HCT116 (cell line): Measurements from ENCODE around the gene TRIM66. TPM values are rescaled to one million over a fixed set of nuclear protein-coding genes. Genes with fewer than 3 reads are reported as not detected.

Source experiments
- ATAC-seq: fragments of 200-7000 bp; cut with Tn5 transposase; 2 replicates; pipeline ENCODE4 v1.9.1; 2020; ENCODE audit warnings: mild to moderate bottlenecking, moderate library complexity
- BruUV-seq: library from RNA; stranded (reverse); fragments of 400-500 nt; replicated peaks from 2 replicates; lab custom pipeline; 2021; lab: Mats Ljungman, UMichigan
- CTCF ChIA-PET: fragments of 300-600 bp; sonication (Branson Sonifier 250); formaldehyde crosslinking; loops from one replicate; lab custom pipeline; 2021; ENCODE audit warnings: antibody characterized with exemption; lab: Charles Lee
- POLR2A ChIA-PET: fragments of 300-600, 350-600 bp; sonication (Branson Sonifier 250); formaldehyde crosslinking; loops from one replicate; lab custom pipeline; 2021; ENCODE audit warnings: antibody characterized with exemption; lab: Charles Lee
- RAD21 ChIA-PET, 2 experiments: fragments of 300-600 bp; sonication (Branson Sonifier 250); formaldehyde crosslinking; loops; one replicate each; lab custom pipeline; 2023; ENCODE audit warnings: low total read pairs in 2 of 2; ENCODE audit not compliant: uncharacterized antibody in 2 of 2, unreplicated experiment in 2 of 2, low non-redundant PET in 1 of 2; lab: Charles Lee
- DNase-seq: peaks from one replicate; pipeline ENCODE4 v3.0.0-alpha.2; 2010; ENCODE audit warnings: low read depth, low spot score
- H2AFZ ChIP-seq: fragments of 200-600 bp; shearing (Covaris generic), sonication (generic); 2 replicates; pipeline ENCODE4 v1.6.1; 2017; ENCODE audit warnings: low read depth, mixed run types, mixed read lengths, antibody characterized with exemption, low read length; ENCODE audit not compliant: poor library complexity, severe bottlenecking
- H3K27ac ChIP-seq: 2 replicates; pipeline ENCODE4 v1.5.1; 2012; ENCODE audit warnings: low read depth, low read length
- H3K27me3 ChIP-seq: fragments of 200-600 bp; sonication (generic); 2 replicates; pipeline ENCODE4 v1.6.1; 2016; ENCODE audit warnings: mixed run types, low read length, mixed read lengths; ENCODE audit not compliant: insufficient read depth
- H3K36me3 ChIP-seq, 2 experiments: fragments of 200-500 bp in 1 of 2; fragments of 200-600 bp in 1 of 2; sonication (Bioruptor generic) in 1 of 2; sonication (generic) in 1 of 2; 2 replicates each; pipeline versions ENCODE4 v1.5.1 to v1.6.1; 2014 to 2016; ENCODE audit warnings: low read length in 2 of 2, inconsistent platforms in 1 of 2, mixed read lengths in 1 of 2, mixed run types in 1 of 2; ENCODE audit not compliant: insufficient read depth in 2 of 2, control insufficient read depth in 1 of 2
- H3K4me1 ChIP-seq, 2 experiments: fragments of 200-600 bp in 1 of 2; sonication (generic) in 1 of 2; 2 replicates each; pipeline versions ENCODE4 v1.5.1 to v1.6.1; 2012 to 2017; ENCODE audit warnings: low read length in 2 of 2, inconsistent platforms in 1 of 2, mild to moderate bottlenecking in 1 of 2, mixed read lengths in 1 of 2, mixed run types in 1 of 2, moderate library complexity in 1 of 2; ENCODE audit not compliant: insufficient read depth in 2 of 2, control insufficient read depth in 1 of 2
- H3K4me2 ChIP-seq: fragments of 200-600 bp; sonication (generic); 2 replicates; pipeline ENCODE4 v1.6.1; 2017; ENCODE audit warnings: mixed run types, low read length, mixed read lengths
- H3K4me3 ChIP-seq, 2 experiments: fragments of 200-600 bp in 1 of 2; sonication (generic) in 1 of 2; replicated peaks in 1 of 2; 2 replicates each; pipeline ENCODE4 v1.5.1; 2011 to 2016; ENCODE audit warnings: low read length in 2 of 2, control low read depth in 1 of 2, low read depth in 1 of 2, mild to moderate bottlenecking in 1 of 2, mixed read lengths in 1 of 2, mixed run types in 1 of 2
- H3K79me2 ChIP-seq: fragments of 200-600 bp; sonication (generic); 2 replicates; pipeline ENCODE4 v1.6.1; 2017; ENCODE audit warnings: mild to moderate bottlenecking, mixed run types, low read length, moderate library complexity, mixed read lengths; ENCODE audit not compliant: insufficient read depth
- H3K9ac ChIP-seq: fragments of 200-600 bp; sonication (generic); 2 replicates; pipeline ENCODE4 v1.6.1; 2016; ENCODE audit warnings: low read length, mixed read lengths
- H3K9me2 ChIP-seq: fragments of 200-600 bp; sonication (generic), shearing (Covaris generic); 2 replicates; pipeline ENCODE4 v1.6.1; 2017; ENCODE audit warnings: mixed run types, mild to moderate bottlenecking, moderate library complexity; ENCODE audit not compliant: insufficient read depth
- H3K9me3 ChIP-seq, 2 experiments: fragments of 200-500 bp in 1 of 2; fragments of 200-600 bp in 1 of 2; sonication (Bioruptor generic) in 1 of 2; sonication (generic) in 1 of 2; 2 replicates each; pipeline ENCODE4 v1.6.1; 2014 to 2017; ENCODE audit warnings: low read length in 2 of 2, mixed read lengths in 2 of 2, inconsistent platforms in 1 of 2, low read depth in 1 of 2, mild to moderate bottlenecking in 1 of 2, mixed run types in 1 of 2, moderate library complexity in 1 of 2; ENCODE audit not compliant: control insufficient read depth in 1 of 2, insufficient read depth in 1 of 2
- H4K20me1 ChIP-seq: fragments of 200-600 bp; sonication (generic), shearing (Covaris generic); 2 replicates; pipeline ENCODE4 v1.6.1; 2017; ENCODE audit warnings: mixed run types, mild to moderate bottlenecking, moderate library complexity; ENCODE audit not compliant: insufficient read depth
- CEBPB ChIP-seq: IDR thresholded peaks from 2 replicates; pipeline ENCODE4 v1.6.1; 2012; ENCODE audit warnings: low read depth
- ELF1 ChIP-seq: IDR thresholded peaks from 2 replicates; pipeline ENCODE4 v1.6.1; 2012; ENCODE audit warnings: low read depth, borderline replicate concordance
- MAX ChIP-seq: IDR thresholded peaks from 2 replicates; pipeline ENCODE4 v1.6.1; 2012
- POLR2A ChIP-seq: IDR thresholded peaks from 2 replicates; pipeline ENCODE4 v1.7.0; 2011; ENCODE audit warnings: borderline replicate concordance; ENCODE audit not compliant: insufficient read depth, insufficient read length; ENCODE audit errors: extremely low read depth
- POLR2AphosphoS5 ChIP-seq: IDR thresholded peaks from 2 replicates; pipeline ENCODE4 v1.6.1; 2011; ENCODE audit warnings: mild to moderate bottlenecking, low read depth, low read length, moderate library complexity
- RAD21 ChIP-seq: IDR thresholded peaks from 2 replicates; pipeline ENCODE4 v1.6.1; 2012; ENCODE audit warnings: low read depth, mild to moderate bottlenecking
- SP1 ChIP-seq: IDR thresholded peaks from 2 replicates; pipeline ENCODE4 v1.6.1; 2012; ENCODE audit warnings: low read depth
- SRF ChIP-seq: IDR thresholded peaks from 2 replicates; pipeline ENCODE4 v1.6.1; 2012; ENCODE audit warnings: low read depth
- ZFX ChIP-seq: fragments of 450-650 bp; IDR thresholded peaks from 2 replicates; pipeline ENCODE4 v1.6.1; 2017
- intact Hi-C: fragments of 100-400 bp; cut with micrococcal nuclease; formaldehyde crosslinking; loops from 2 replicates; pipeline ENCODE4 v1.10.0; 2022
- total RNA-seq: library from RNA; stranded (reverse); gene quantifications from one replicate; pipeline ENCODE4 v1.2.1, GENCODE V29; 2021; ENCODE audit not compliant: unreplicated experiment
- TF ChIP-seq, protein P1 (sequence below), 3 experiments: fragments of 200-600 bp in 1 of 3; sonication (generic) in 1 of 3; IDR thresholded peaks in 2 of 3; conservative IDR thresholded peaks in 1 of 3; 2 replicates each; pipeline ENCODE4 v1.5.1; 2012 to 2017; ENCODE audit warnings: low read depth in 2 of 3, low read length in 2 of 3, antibody characterized with exemption in 1 of 3, borderline replicate concordance in 1 of 3, control low read depth in 1 of 3, mild to moderate bottlenecking in 1 of 3, mixed read lengths in 1 of 3, mixed run types in 1 of 3, moderate library complexity in 1 of 3; ENCODE audit not compliant: insufficient read depth in 1 of 3

TRIM66 gene
- total RNA-seq, 1 experiment from 2014 or later = 24.8 TPM

GRCh38 chr11:8730697-8731020, 48.2 kb upstream of the TRIM66 start:
- Histone ChIP-seq H3K9ac (no peak overlapping the region), H3K4me2 (no peak overlapping the region), H3K9me2 (no peaks in the 10 kb centered on the region), H3K4me1 (peaks cover 9 to 31% of the 10 kb centered on the region in 2 experiments), H3K4me3 (no peak overlapping the region), H3K27ac (no peak overlapping the region), H3K36me3 (no peaks in the 10 kb centered on the region), H2AFZ (no peak overlapping the region), H3K9me3 (no peaks in the 10 kb centered on the region), H3K27me3 (no peaks in the 10 kb centered on the region), H3K79me2 (no peaks in the 10 kb centered on the region), H4K20me1 (no peaks in the 10 kb centered on the region)
- RAD21 ChIA-PET = no interaction called here
- POLR2A ChIA-PET = no interaction called here
- no peak for DNase-seq
- BruUV-seq = no TSS peak
- intact Hi-C loops = no loop called here
- TF ChIP-seq MAX (no peak), SP1 (no peak), CEBPB (no peak), POLR2A (no peak), ZFX (no peak), ELF1 (no peak)
- TF ChIP-seq, protein P1, sequence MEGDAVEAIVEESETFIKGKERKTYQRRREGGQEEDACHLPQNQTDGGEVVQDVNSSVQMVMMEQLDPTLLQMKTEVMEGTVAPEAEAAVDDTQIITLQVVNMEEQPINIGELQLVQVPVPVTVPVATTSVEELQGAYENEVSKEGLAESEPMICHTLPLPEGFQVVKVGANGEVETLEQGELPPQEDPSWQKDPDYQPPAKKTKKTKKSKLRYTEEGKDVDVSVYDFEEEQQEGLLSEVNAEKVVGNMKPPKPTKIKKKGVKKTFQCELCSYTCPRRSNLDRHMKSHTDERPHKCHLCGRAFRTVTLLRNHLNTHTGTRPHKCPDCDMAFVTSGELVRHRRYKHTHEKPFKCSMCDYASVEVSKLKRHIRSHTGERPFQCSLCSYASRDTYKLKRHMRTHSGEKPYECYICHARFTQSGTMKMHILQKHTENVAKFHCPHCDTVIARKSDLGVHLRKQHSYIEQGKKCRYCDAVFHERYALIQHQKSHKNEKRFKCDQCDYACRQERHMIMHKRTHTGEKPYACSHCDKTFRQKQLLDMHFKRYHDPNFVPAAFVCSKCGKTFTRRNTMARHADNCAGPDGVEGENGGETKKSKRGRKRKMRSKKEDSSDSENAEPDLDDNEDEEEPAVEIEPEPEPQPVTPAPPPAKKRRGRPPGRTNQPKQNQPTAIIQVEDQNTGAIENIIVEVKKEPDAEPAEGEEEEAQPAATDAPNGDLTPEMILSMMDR (IDR thresholded peaks at IDR 0.05 in 2 of 3, conservative IDR thresholded peaks at IDR 0.05 in 1 of 3; ENCODE audit: borderline replicate concordance in 1 of 3, insufficient read depth in 1 of 3, low read depth in 2 of 3, low read length in 2 of 3) = no peak
- CTCF ChIA-PET = no interaction called here
- ATAC-seq = no peak

GRCh38 chr11:8729837-8730696, 47.6 kb upstream of the TRIM66 start:
- no peak for ATAC-seq
- Histone ChIP-seq H4K20me1 (no peaks in the 10 kb centered on the region), H3K27ac (no peak overlapping the region), H3K4me2 (no peak overlapping the region), H3K4me3 (no peak overlapping the region), H3K36me3 (no peaks in the 10 kb centered on the region), H3K9ac (no peak overlapping the region), H3K79me2 (no peaks in the 10 kb centered on the region), H3K27me3 (no peaks in the 10 kb centered on the region), H3K9me3 (no peaks in the 10 kb centered on the region), H2AFZ (no peak overlapping the region), H3K4me1 (peaks cover 9 to 27% of the 10 kb centered on the region in 2 experiments), H3K9me2 (no peaks in the 10 kb centered on the region)
- POLR2A ChIA-PET = no interaction called here
- RAD21 ChIA-PET = no interaction called here
- BruUV-seq = no TSS peak
- TF ChIP-seq POLR2AphosphoS5 (no peak), SP1 (no peak), RAD21 (no peak), ELF1 (no peak), SRF (no peak), ZFX (no peak)
- intact Hi-C loops = no loop called here
- CTCF ChIA-PET = no interaction called here
- DNase-seq = no peak
